ENCODE results near the gene SMC3. TPM values are rescaled to one million over a fixed set of nuclear protein-coding genes. Genes with fewer than 3 reads are reported as not detected.

The SMC3 gene
- total and polyA plus RNA-seq, 2 of the 4 experiments (the other 2 are of a cell fraction), result 15.0 to 15.2 TPM

DNA sequence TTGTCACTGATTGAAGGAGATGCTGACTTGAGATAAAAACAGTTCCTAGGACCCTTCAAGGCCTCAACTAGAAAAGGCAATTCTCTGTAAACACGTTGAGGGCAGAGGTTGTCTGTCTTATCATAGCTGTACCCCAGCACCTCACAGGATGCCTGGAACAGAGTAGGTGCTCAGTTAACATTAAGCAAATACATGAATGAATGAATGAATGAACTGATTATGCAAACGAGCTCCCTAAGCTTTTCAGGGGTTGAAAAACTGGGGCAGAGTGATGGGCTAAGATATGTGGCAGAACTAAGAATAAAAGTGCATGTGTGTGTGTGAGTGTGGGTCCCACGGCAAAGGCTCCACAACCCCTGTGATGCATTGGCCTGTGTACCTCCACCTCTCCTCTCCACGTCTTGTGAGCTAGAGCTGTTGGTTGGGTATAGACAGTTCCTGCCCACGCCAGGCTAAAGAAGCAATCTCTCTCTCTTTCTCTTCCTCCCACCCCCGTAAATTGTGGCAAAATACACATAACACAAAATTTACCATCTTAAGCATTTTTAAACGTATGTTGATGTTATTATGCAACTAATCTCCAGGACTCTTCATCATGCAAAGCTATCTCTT lies 20.9 kb upstream of the SMC3 start:
- WGBS, 2 experiments (ENCODE audit: extremely low coverage in 2 of 2, insufficient read length in 1 of 2), result 75% methylated on average over 2 of the region's 7 CpGs; no CpG with 5 or more reads in 1 of the 2 experiments
- Histone ChIP-seq H3K14ac (replicated peaks; ENCODE audit: low read depth, low read length) (no peak overlapping the region), H3K79me1 (ENCODE audit: low read depth in 1 of 2, low read length in 2 of 2) (no peaks in the 10 kb centered on the region), H2BK20ac (ENCODE audit: low read depth, low read length) (0 out of 2 replicates have a peak overlapping the region, but pooled peaks have one; percentile 3), H2BK120ac (ENCODE audit: low read depth, low read length) (no peak overlapping the region), H3K23ac (ENCODE audit: low read depth, low read length) (peak overlapping the region; percentile 19; the same call in 1 of the 2 replicates), H4K5ac (ENCODE audit: low read depth, low read length) (no peak overlapping the region), H3K9me3 (ENCODE audit: control insufficient read depth, insufficient read depth, low read length) (no peaks in the 10 kb centered on the region), H4K8ac (ENCODE audit: low read depth in 2 of 2, low read length in 2 of 2) (no peak overlapping the region), H3K27me3 (ENCODE audit: control insufficient read depth, insufficient read depth, low read length) (peaks cover 2% of the 10 kb centered on the region; the same call in 1 of the 2 replicates), H3K4me2 (ENCODE audit: low read depth, low read length) (no peak overlapping the region), H3K4ac (ENCODE audit: low read depth, low read length) (peak overlapping the region; percentile 15; the same call in 1 of the 2 replicates), H3K27ac (ENCODE audit: insufficient read depth, low read length) (no peak overlapping the region), H2AK9ac (replicated peaks; ENCODE audit: low read depth, low read length, poor library complexity) (no peak overlapping the region), H2AFZ (replicated peaks; ENCODE audit: low read length, poor library complexity) (no peak overlapping the region), H3K4me1 (ENCODE audit: control insufficient read depth, insufficient read depth, low read length) (peaks cover 2% of the 10 kb centered on the region; the same call in 1 of the 2 replicates), H3K9ac (ENCODE audit: low read depth, low read length) (no peak overlapping the region), H4K91ac (ENCODE audit: insufficient read depth, low read depth, low read length) (0 out of 2 replicates have a peak overlapping the region, but pooled peaks have one; percentile 7), H2BK5ac (ENCODE audit: low read depth, low read length, poor library complexity, severe bottlenecking) (no peak overlapping the region), H2AK5ac (ENCODE audit: low read depth, low read length) (peak overlapping the region; percentile 41), H3K36me3 (ENCODE audit: control insufficient read depth, insufficient read depth, low read length) (no peaks in the 10 kb centered on the region), H3K18ac (ENCODE audit: low read depth, low read length) (no peak overlapping the region), H4K20me1 (ENCODE audit: insufficient read depth, low read length) (no peaks in the 10 kb centered on the region), H3K4me3 (ENCODE audit: insufficient read depth, low read depth, low read length) (no peak overlapping the region), H3K9me1 (ENCODE audit: insufficient read depth, low read length) (0 out of 2 replicates have a peak, but pooled peaks cover 5% of the 10 kb centered on the region), H3K56ac (ENCODE audit: extremely low read depth, insufficient read depth, low read length) (no peak overlapping the region), H2BK15ac (ENCODE audit: low read depth, low read length) (0 out of 3 replicates have a peak overlapping the region, but pooled peaks have one; percentile 1)
- POLR2A ChIA-PET (ENCODE audit: unreplicated experiment), result no interaction called here
- TF ChIP-seq CEBPB (IDR thresholded peaks at IDR 0.05; ENCODE audit: low read depth, low read length), result no peak
- TF ChIP-seq CTCF (conservative IDR thresholded peaks at IDR 0.05; ENCODE audit: low read depth, low read length), result no peak
- TF ChIP-seq ELK1 (IDR thresholded peaks at IDR 0.05; ENCODE audit: borderline replicate concordance, low read depth, low read length), result no peak
- no peak for TF ChIP-seq RCOR1 (IDR thresholded peaks at IDR 0.05; ENCODE audit: insufficient replicate concordance, low read length)
- TF ChIP-seq MXI1 (IDR thresholded peaks at IDR 0.05; ENCODE audit: borderline replicate concordance, low read depth, low read length), result no peak
- TF ChIP-seq MAZ (IDR thresholded peaks at IDR 0.05; ENCODE audit: borderline replicate concordance, low read depth, low read length), result no peak
- TF ChIP-seq POLR2A (IDR thresholded peaks at IDR 0.05; ENCODE audit: low read depth, low read length), result no peak
- TF ChIP-seq SMC3 (IDR thresholded peaks at IDR 0.05; ENCODE audit: low read depth, low read length), result no peak
- no peak for TF ChIP-seq CHD1 (IDR thresholded peaks at IDR 0.05; ENCODE audit: low read depth, low read length)
- TF ChIP-seq BHLHE40 (IDR thresholded peaks at IDR 0.05; ENCODE audit: low read depth, low read length), result no peak
- TF ChIP-seq USF2 (IDR thresholded peaks at IDR 0.05; ENCODE audit: low read depth, low read length), result no peak
- TF ChIP-seq NFE2L2 (IDR thresholded peaks at IDR 0.05; ENCODE audit: low read depth, low read length), result no peak
- DNase-seq (no peak), ATAC-seq (ENCODE audit: low read depth) (no peak)
- in situ Hi-C loops (cut with MboI; ENCODE audit: low sequenced_read_pairs) (loop anchor here (5.0 kb wide), 1 partner anchor 234 kb away; no protein-coding TSS in a partner anchor), dilution Hi-C loops (cut with HindIII; ENCODE audit: low sequenced_read_pairs, unreplicated experiment) (no loop called here), intact Hi-C loops (cut with micrococcal nuclease) (loop anchor here (1.0 kb wide), 4 partner anchors 45 to 240 kb away; no protein-coding TSS in a partner anchor)
- CTCF ChIA-PET, result interaction anchor here (0.6 to 2.0 kb wide), 16 partner anchors 34 to 242 kb away, joined by 3 to 12 read pairs (median 4); partner anchors contain the start of gene SMNDC1
- BruUV-seq (replicated peaks), result no TSS peak
